Measurements from ENCODE around the gene NCAM2. TPM values are rescaled to one million over a fixed set of nuclear protein-coding genes. Genes with fewer than 3 reads are reported as not detected.

Gene NCAM2
- total and polyA plus RNA-seq, 2 experiments from 2014 or later, result 0.36 to 0.83 TPM

DNA sequence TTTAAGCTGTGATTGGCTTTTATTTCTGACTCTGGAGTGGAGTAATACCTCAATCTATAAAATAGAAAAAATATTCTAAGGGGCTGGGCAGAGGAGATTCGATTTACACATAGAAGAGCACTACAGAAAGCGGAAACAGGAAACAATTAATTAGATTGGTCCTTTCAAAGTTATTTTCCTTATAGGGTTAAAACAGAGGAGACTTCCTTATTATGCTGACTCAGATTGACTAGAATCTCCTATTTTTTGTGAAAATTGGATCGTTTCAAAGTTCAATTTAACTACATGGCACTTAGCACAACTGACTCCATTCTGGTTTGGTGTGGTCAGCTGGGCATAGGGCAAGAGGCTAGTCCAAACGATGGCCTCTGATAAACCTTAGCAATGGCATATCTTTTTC is 48.3 kb upstream of the NCAM2 start:
- H3K27me3 Mint-ChIP-seq (ENCODE audit: insufficient read depth, low read depth, poor library complexity), result no peaks in the 10 kb centered on the region
- 0 out of 2 replicates have a peak overlapping the region, but pooled peaks have one; percentile 31 for H3K27ac Mint-ChIP-seq
- Histone ChIP-seq H3F3A (replicated peaks; ENCODE audit: low read depth) (no peaks in the 10 kb centered on the region), H3K4me1 (ENCODE audit: insufficient read depth) (peaks cover 26% of the 10 kb centered on the region; the same call in 1 of the 2 replicates), H2AFZ (0 out of 2 replicates have a peak overlapping the region, but pooled peaks have one; percentile 35), H3K27me3 (ENCODE audit: insufficient read depth) (no peaks in the 10 kb centered on the region), H3K27ac (ENCODE audit: low read depth) (no peak overlapping the region), H4K20me1 (replicated peaks; ENCODE audit: insufficient read depth) (no peaks in the 10 kb centered on the region), H3K4me2 (no peak overlapping the region), H3K9me2 (ENCODE audit: insufficient read depth) (no peaks in the 10 kb centered on the region), H3K4me3 (no peak overlapping the region), H3K79me2 (replicated peaks; ENCODE audit: insufficient read depth) (no peaks in the 10 kb centered on the region), H3K36me3 (ENCODE audit: insufficient read depth) (no peaks in the 10 kb centered on the region)
- H3K4me1 Mint-ChIP-seq, result peaks cover 13% of the 10 kb centered on the region; the same call in 2 of the 3 replicates
- no peaks in the 10 kb centered on the region for H3K36me3 Mint-ChIP-seq (ENCODE audit: low read depth)
- H3K4me3 Mint-ChIP-seq, result no peak overlapping the region
- TF ChIP-seq CTCF (conservative IDR thresholded peaks at IDR 0.05; ENCODE audit: low read depth in 2 of 2) (no peak), STAT1 (IDR thresholded peaks at IDR 0.05; ENCODE audit: unreplicated experiment) (no peak), ZNF462 (CRISPR knock-in tag; IDR thresholded peaks at IDR 0.05) (no peak)
- H3K9me3 Mint-ChIP-seq, result no peaks in the 10 kb centered on the region
- ATAC-seq (no peak), DNase-seq (ENCODE audit: low spot score) (no peak)

DNA sequence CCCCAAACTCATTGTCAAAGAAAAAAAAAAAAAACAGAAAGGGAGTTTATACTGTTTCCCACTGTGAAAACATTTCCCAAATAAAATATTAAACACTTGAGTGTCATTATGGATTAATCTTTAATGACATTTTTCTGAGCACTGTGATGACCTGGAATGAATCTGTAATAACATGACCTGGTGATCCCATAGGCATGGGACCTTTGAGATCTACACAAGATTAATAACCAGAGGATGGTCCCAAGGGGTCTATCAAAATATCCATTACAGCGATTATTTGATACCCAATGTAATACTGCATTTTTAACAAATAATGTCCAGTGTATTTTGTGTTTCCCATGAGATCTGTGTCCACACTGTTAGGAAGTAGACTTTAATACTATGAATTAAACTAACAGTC is 32.4 kb upstream of the NCAM2 start:
- Histone ChIP-seq H2AFZ (no peak overlapping the region), H3K4me2 (no peak overlapping the region), H3F3A (replicated peaks; ENCODE audit: low read depth) (no peaks in the 10 kb centered on the region), H3K4me1 (ENCODE audit: insufficient read depth) (no peaks in the 10 kb centered on the region), H3K4me3 (no peak overlapping the region), H4K20me1 (replicated peaks; ENCODE audit: insufficient read depth) (no peaks in the 10 kb centered on the region), H3K9me2 (ENCODE audit: insufficient read depth) (no peaks in the 10 kb centered on the region), H3K27me3 (ENCODE audit: insufficient read depth) (no peaks in the 10 kb centered on the region), H3K36me3 (ENCODE audit: insufficient read depth) (no peaks in the 10 kb centered on the region), H3K79me2 (replicated peaks; ENCODE audit: insufficient read depth) (no peaks in the 10 kb centered on the region), H3K27ac (ENCODE audit: low read depth) (no peak overlapping the region)
- DNase-seq (ENCODE audit: low spot score), result no peak
- ATAC-seq, result no peak
- H3K27me3 Mint-ChIP-seq (ENCODE audit: insufficient read depth, low read depth, poor library complexity), result no peaks in the 10 kb centered on the region
- H3K36me3 Mint-ChIP-seq (ENCODE audit: low read depth), result no peaks in the 10 kb centered on the region
- no peak overlapping the region for H3K4me3 Mint-ChIP-seq
- H3K4me1 Mint-ChIP-seq, result peaks cover 1% of the 10 kb centered on the region; the same call in 1 of the 3 replicates
- no peaks in the 10 kb centered on the region for H3K9me3 Mint-ChIP-seq
- TF ChIP-seq EZH2phosphoT487 (IDR thresholded peaks at IDR 0.05; ENCODE audit: unreplicated experiment) (no peak), NANOG (IDR thresholded peaks at IDR 0.05; ENCODE audit: borderline replicate concordance) (no peak)
- H3K27ac Mint-ChIP-seq, result no peak overlapping the region

Measured in GM23338 (cell line).